Measurements from ENCODE around the gene PLXND1.

The PLXND1 gene

GRCh38 chr3:129608936-129609590 lies 2.6 kb upstream of the PLXND1 start:
- no peak for TF ChIP-seq CTCF (IDR thresholded peaks at IDR 0.05; ENCODE audit: low read depth, low read length, missing control alignments)
- DNase-seq (ENCODE audit: extremely low read depth, low read depth): no peak
- H3K4me3 ChIP-seq (replicated peaks; ENCODE audit: low read depth, low read length): no peak overlapping the region

- DNase-seq (ENCODE audit: extremely low read depth, low read depth): no peak
- peak; percentile 39 for TF ChIP-seq CTCF (IDR thresholded peaks at IDR 0.05; ENCODE audit: low read depth, low read length, missing control alignments)
These were observed 1.8 kb upstream of the PLXND1 start for GRCh38 chr3:129608087-129608935.

GRCh38 chr3:129607391-129608068 lies 1.1 kb upstream of the PLXND1 start:
- no peak for DNase-seq (ENCODE audit: extremely low read depth, low read depth)
- TF ChIP-seq CTCF (IDR thresholded peaks at IDR 0.05; ENCODE audit: low read depth, low read length, missing control alignments): no peak
- peak overlapping the region; percentile 38 for H3K4me3 ChIP-seq (replicated peaks; ENCODE audit: low read depth, low read length)

More at GRCh38 chr3:129608087-129608935, 1.8 kb upstream of the PLXND1 start:
- no peak overlapping the region for H3K4me3 ChIP-seq (replicated peaks; ENCODE audit: low read depth, low read length)

GRCh38 chr3:129605922-129606635 lies 397 bp downstream of the PLXND1 start:
- peak overlapping the region; percentile 62 for H3K4me3 ChIP-seq (replicated peaks; ENCODE audit: low read depth, low read length)

GRCh38 chr3:129605203-129605921 lies 1.1 kb downstream of the PLXND1 start:
- TF ChIP-seq CTCF (IDR thresholded peaks at IDR 0.05; ENCODE audit: low read depth, low read length, missing control alignments): no peak

More at GRCh38 chr3:129605922-129606635, 397 bp downstream of the PLXND1 start:
- no peak for TF ChIP-seq CTCF (IDR thresholded peaks at IDR 0.05; ENCODE audit: low read depth, low read length, missing control alignments)
- DNase-seq (ENCODE audit: extremely low read depth, low read depth): no peak

GRCh38 chr3:129604767-129605166 lies 1.7 kb downstream of the PLXND1 start:
- peak overlapping the region; percentile 62 for H3K4me3 ChIP-seq (replicated peaks; ENCODE audit: low read depth, low read length)
- TF ChIP-seq CTCF (IDR thresholded peaks at IDR 0.05; ENCODE audit: low read depth, low read length, missing control alignments): no peak

More at GRCh38 chr3:129605203-129605921, 1.1 kb downstream of the PLXND1 start:
- no peak for DNase-seq (ENCODE audit: extremely low read depth, low read depth)
- H3K4me3 ChIP-seq (replicated peaks; ENCODE audit: low read depth, low read length): peak overlapping the region; percentile 62

More at GRCh38 chr3:129604767-129605166, 1.7 kb downstream of the PLXND1 start:
- no peak for DNase-seq (ENCODE audit: extremely low read depth, low read depth)
